Ascending aorta (tissue), 2 donors: Measurements from ENCODE around the gene MYO9A. TPM values are rescaled to one million over a fixed set of nuclear protein-coding genes. Genes with fewer than 3 reads are reported as not detected.

ENCODE experiments used
- DNase-seq, 2 donors: peaks; one replicate each; pipeline ENCODE4 v3.0.0-alpha.2; 2019; ENCODE audit warnings: low spot score in 2 of 2
- H3K27ac ChIP-seq, 2 donors: fragments of 200-600 bp; sonication (generic); one replicate each; pipeline ENCODE4 v1.5.1; 2016 to 2017; ENCODE audit warnings: mild to moderate bottlenecking in 1 of 2
- H3K27me3 ChIP-seq: fragments of 200-600 bp; sonication (generic); one replicate; pipeline ENCODE4 v1.5.1; 2017
- H3K36me3 ChIP-seq, 2 donors: fragments of 200-600 bp; sonication (generic); one replicate each; pipeline ENCODE4 v1.5.1; 2016
- H3K4me1 ChIP-seq, 2 donors: fragments of 200-600 bp; sonication (generic); one replicate each; pipeline ENCODE4 v1.5.1; 2016 to 2017; ENCODE audit warnings: mild to moderate bottlenecking in 1 of 2
- H3K4me3 ChIP-seq, 2 donors: fragments of 200-600 bp; sonication (generic); one replicate each; pipeline ENCODE4 v1.5.1; 2016 to 2017; ENCODE audit warnings: mild to moderate bottlenecking in 1 of 2
- H3K9me3 ChIP-seq, 2 donors: fragments of 200-600 bp; sonication (generic); one replicate each; pipeline ENCODE4 v1.5.1; 2016
- CTCF ChIP-seq, 3 experiments: fragments of 200-600 bp in 2 of 3; fragments of 450-650 bp in 1 of 3; sonication (generic) in 2 of 3; IDR thresholded peaks; one replicate each; pipeline ENCODE4 v1.5.1; 2016 to 2019; ENCODE audit warnings: antibody characterized with exemption in 3 of 3, mild to moderate bottlenecking in 1 of 3, moderate library complexity in 1 of 3
- intact Hi-C: fragments of 100-400 bp; cut with DNase I; formaldehyde crosslinking; loops from one replicate; pipeline ENCODE4 v1.15.1; 2023
- total RNA-seq: library from RNA; depleted of rRNA; stranded (reverse); fragments of >200 nt; gene quantifications from one replicate; pipeline ENCODE4 v1.1.0, GENCODE V29; 2016

Gene MYO9A
- total RNA-seq, 1 donor from 2014 or later = 128 TPM

GRCh38 chr15:72161361-72162132, 43.6 kb upstream of the MYO9A start:
- no peaks in the 10 kb centered on the region for H3K27me3 ChIP-seq
- DNase-seq = no peak
- intact Hi-C loops = no loop called here
- no peak for TF ChIP-seq CTCF (IDR thresholded peaks at IDR 0.05)
- no peaks in the 10 kb centered on the region for H3K4me1 ChIP-seq
- no peak overlapping the region for H3K4me3 ChIP-seq
- no peaks in the 10 kb centered on the region for H3K9me3 ChIP-seq
- H3K36me3 ChIP-seq = no peaks in the 10 kb centered on the region
- H3K27ac ChIP-seq = no peak overlapping the region

GRCh38 chr15:72160696-72161245, 42.8 kb upstream of the MYO9A start:
- Histone ChIP-seq H3K27me3 (no peaks in the 10 kb centered on the region), H3K36me3 (no peaks in the 10 kb centered on the region), H3K9me3 (no peaks in the 10 kb centered on the region), H3K27ac (no peak overlapping the region), H3K4me1 (no peaks in the 10 kb centered on the region), H3K4me3 (no peak overlapping the region)
- TF ChIP-seq CTCF (IDR thresholded peaks at IDR 0.05) = no peak
- intact Hi-C loops = no loop called here
- DNase-seq = no peak

GRCh38 chr15:72156928-72157327, 39.0 kb upstream of the MYO9A start:
- no peak for DNase-seq
- no peaks in the 10 kb centered on the region for H3K27me3 ChIP-seq
- TF ChIP-seq CTCF (IDR thresholded peaks at IDR 0.05) = no peak
- no peak overlapping the region for H3K4me3 ChIP-seq
- peaks cover 0 to 6% of the 10 kb centered on the region in 2 donors for H3K4me1 ChIP-seq
- no peaks in the 10 kb centered on the region for H3K9me3 ChIP-seq
- H3K36me3 ChIP-seq = no peaks in the 10 kb centered on the region
- H3K27ac ChIP-seq = no peak overlapping the region
- intact Hi-C loops = loop anchor here (5.0 to 10.0 kb wide), 2 partner anchors 262 to 415 kb away; no protein-coding TSS in a partner anchor

- Histone ChIP-seq H3K36me3 (no peaks in the 10 kb centered on the region), H3K4me3 (peak overlapping the region; percentile 54 to 64), H3K27me3 (no peaks in the 10 kb centered on the region), H3K27ac (peak overlapping the region; percentile 47 to 82), H3K9me3 (no peaks in the 10 kb centered on the region), H3K4me1 (peaks cover 0 to 6% of the 10 kb centered on the region in 2 donors)
- intact Hi-C loops = loop anchor here (1.0 to 10.0 kb wide), 3 partner anchors 38 to 414 kb away; partner anchors contain the start of genes MYO9A and SENP8
- peak; percentile 81 to 88 (median 83) for TF ChIP-seq CTCF (IDR thresholded peaks at IDR 0.05)
- peak in 1 of 2 donors; percentile 93 for DNase-seq
Observed at GRCh38 chr15:72155635-72156616, 38.0 kb upstream of the MYO9A start.

- Histone ChIP-seq H3K4me3 (peak overlapping the region; percentile 54 to 64), H3K4me1 (peaks cover 0 to 6% of the 10 kb centered on the region in 2 donors), H3K27ac (peak overlapping the region; percentile 47 to 82), H3K9me3 (no peaks in the 10 kb centered on the region), H3K36me3 (no peaks in the 10 kb centered on the region), H3K27me3 (no peaks in the 10 kb centered on the region)
- DNase-seq = peak; percentile 26 to 89
- no peak for TF ChIP-seq CTCF (IDR thresholded peaks at IDR 0.05)
- intact Hi-C loops = loop anchor here (1.0 to 10.0 kb wide), 3 partner anchors 37 to 413 kb away; partner anchors contain the start of genes MYO9A and SENP8
Observed at GRCh38 chr15:72155003-72155621, 37.2 kb upstream of the MYO9A start.
